Activated CD4-positive, alpha-beta memory T cell treated with anti-CD3 and anti-CD28 coated beads, Interleukin-2, amount 10 ng/mL, durations not matched to agents 7 days and 5 days (primary cell): ENCODE measurements around the gene YBX2. TPM values are rescaled to one million over a fixed set of nuclear protein-coding genes. Genes with fewer than 3 reads are reported as not detected.

Experiments
- CTCF ChIA-PET: fragments of 350-600 bp; sonication (Branson Sonifier 250); formaldehyde crosslinking; loops from one replicate; lab custom pipeline; 2021; ENCODE audit warnings: antibody characterized with exemption, inconsistent platforms; lab: Charles Lee
- POLR2A ChIA-PET: fragments of 350-600 bp; sonication (Branson Sonifier 250); formaldehyde crosslinking; loops from one replicate; lab custom pipeline; 2021; ENCODE audit warnings: antibody characterized with exemption; lab: Charles Lee
- DNase-seq: peaks from one replicate; pipeline ENCODE4 v3.0.0-alpha.2; 2020
- H3K27ac Mint-ChIP-seq: one replicate; pipeline ENCODE4 v1.8.0; 2021; ENCODE audit warnings: mild to moderate bottlenecking, mixed read lengths
- H3K27me3 Mint-ChIP-seq: one replicate; pipeline ENCODE4 v1.8.0; 2021; ENCODE audit warnings: mixed read lengths
- H3K36me3 Mint-ChIP-seq: one replicate; pipeline ENCODE4 v1.8.0; 2021; ENCODE audit warnings: low read depth, mixed read lengths
- H3K4me1 Mint-ChIP-seq: one replicate; pipeline ENCODE4 v1.8.0; 2021; ENCODE audit warnings: mixed read lengths
- H3K4me3 Mint-ChIP-seq: one replicate; pipeline ENCODE4 v1.8.0; 2021; ENCODE audit warnings: mild to moderate bottlenecking, mixed read lengths
- H3K9me3 Mint-ChIP-seq: one replicate; pipeline ENCODE4 v1.8.0; 2021; ENCODE audit warnings: mixed read lengths
- total RNA-seq, 2 experiments: library from RNA; stranded (reverse); gene quantifications; one replicate each; pipeline ENCODE4 v1.2.3, GENCODE V29; 2021

The YBX2 gene
- total RNA-seq, 2 experiments from 2014 or later = 1.5 to 1.6 TPM

- Mint-ChIP-seq H3K27ac (peak overlapping the region; percentile 45), H3K9me3 (no peaks in the 10 kb centered on the region), H3K36me3 (peaks cover 64% of the 10 kb centered on the region), H3K4me1 (peaks cover 73% of the 10 kb centered on the region), H3K4me3 (no peak overlapping the region), H3K27me3 (no peaks in the 10 kb centered on the region)
- ChIA-PET POLR2A (interaction anchor here (4.7 to 11.2 kb wide), 2 partner anchors 19 to 24 kb away, joined by 27 to 109 read pairs; partner anchors contain the start of genes ACAP1 and NEURL4), CTCF (no interaction called here)
- DNase-seq = no peak
Measured at GRCh38 chr17:7311110-7311705, 16.8 kb upstream of the YBX2 start.

- no peak for DNase-seq
- peaks cover 62% of the 10 kb centered on the region for H3K36me3 Mint-ChIP-seq
- CTCF ChIA-PET = no interaction called here
- no peaks in the 10 kb centered on the region for H3K9me3 Mint-ChIP-seq
- H3K4me1 Mint-ChIP-seq = peaks cover 65% of the 10 kb centered on the region
- POLR2A ChIA-PET = interaction anchor here (0.6 to 11.2 kb wide), 11 partner anchors 11 to 378 kb away, joined by 3 to 109 read pairs (median 4); partner anchors contain the start of genes ACAP1, CTDNEP1, GABARAP and NEURL4
- no peaks in the 10 kb centered on the region for H3K27me3 Mint-ChIP-seq
- peak overlapping the region; percentile 82 for H3K4me3 Mint-ChIP-seq
- peak overlapping the region; percentile 94 for H3K27ac Mint-ChIP-seq
Measured at GRCh38 chr17:7309628-7310027, 15.2 kb upstream of the YBX2 start.

- Mint-ChIP-seq H3K9me3 (no peaks in the 10 kb centered on the region), H3K4me3 (peak overlapping the region; percentile 82), H3K36me3 (peaks cover 54% of the 10 kb centered on the region), H3K4me1 (peaks cover 57% of the 10 kb centered on the region), H3K27me3 (no peaks in the 10 kb centered on the region), H3K27ac (peak overlapping the region; percentile 94)
- DNase-seq = peak; percentile 84
- POLR2A ChIA-PET = interaction anchor here (0.6 to 11.2 kb wide), 18 partner anchors 9 to 378 kb away, joined by 3 to 109 read pairs (median 4); partner anchors contain the start of genes ACAP1, CTDNEP1, GABARAP and MPDU1
- CTCF ChIA-PET = no interaction called here
Measured at GRCh38 chr17:7308625-7309433, 14.4 kb upstream of the YBX2 start.

GRCh38 chr17:7307686-7308624, 13.5 kb upstream of the YBX2 start:
- peak; percentile 62 for DNase-seq
- peak overlapping the region; percentile 100 for H3K27ac Mint-ChIP-seq
- POLR2A ChIA-PET = interaction anchor here (0.8 to 11.2 kb wide), 16 partner anchors 9 to 379 kb away, joined by 3 to 109 read pairs (median 4); partner anchors contain the start of genes ACAP1, CTDNEP1, GABARAP and MPDU1
- no peaks in the 10 kb centered on the region for H3K9me3 Mint-ChIP-seq
- H3K4me3 Mint-ChIP-seq = peak overlapping the region; percentile 90
- H3K4me1 Mint-ChIP-seq = peaks cover 49% of the 10 kb centered on the region
- H3K36me3 Mint-ChIP-seq = peaks cover 46% of the 10 kb centered on the region
- H3K27me3 Mint-ChIP-seq = no peaks in the 10 kb centered on the region
- CTCF ChIA-PET = no interaction called here

GRCh38 chr17:7306911-7307685, 12.7 kb upstream of the YBX2 start, which contains the start of gene EIF5A:
TSS of gene EIF5A (plus strand) at chr17:7307628. CDS start at chr17:7309636, 2,008 bp downstream.
- H3K27ac Mint-ChIP-seq = peak within 1 kb of the TSS; percentile 100
- H3K36me3 Mint-ChIP-seq = peaks cover 38% of the 10 kb centered on the region
- H3K4me1 Mint-ChIP-seq = peaks cover 40% of the 10 kb centered on the region
- ChIA-PET POLR2A (interaction anchor here (1.4 to 1.7 kb wide), 2 partner anchors 8 to 10 kb away, joined by 4 read pairs; partner anchors contain the start of gene GPS2), CTCF (no interaction called here)
- peak; percentile 100 for DNase-seq
- H3K9me3 Mint-ChIP-seq = no peaks in the 10 kb centered on the region
- H3K4me3 Mint-ChIP-seq = peak within 1 kb of the TSS; percentile 90
- H3K27me3 Mint-ChIP-seq = no peaks in the 10 kb centered on the region

- Mint-ChIP-seq H3K9me3 (no peaks in the 10 kb centered on the region), H3K4me1 (peaks cover 13% of the 10 kb centered on the region), H3K27me3 (peaks cover 10% of the 10 kb centered on the region), H3K4me3 (no peak overlapping the region), H3K36me3 (peaks cover 11% of the 10 kb centered on the region), H3K27ac (no peak overlapping the region)
- no peak for DNase-seq
- ChIA-PET CTCF (interaction anchor here (1.1 kb wide), 1 partner anchor 83 kb away, joined by 3 read pairs; no protein-coding TSS in a partner anchor), POLR2A (no interaction called here)
Measured at GRCh38 chr17:7304179-7304578, 9.7 kb upstream of the YBX2 start.

- Mint-ChIP-seq H3K9me3 (no peaks in the 10 kb centered on the region), H3K27me3 (peaks cover 40% of the 10 kb centered on the region), H3K4me3 (no peak overlapping the region), H3K27ac (no peak overlapping the region), H3K36me3 (no peaks in the 10 kb centered on the region), H3K4me1 (peaks cover 29% of the 10 kb centered on the region)
- DNase-seq = peak; percentile 71
- ChIA-PET POLR2A (interaction anchor here (0.7 to 1.8 kb wide), 5 partner anchors 40 to 78 kb away, joined by 3 to 10 read pairs (median 3); partner anchors contain the start of genes ACADVL, ACAP1 and DLG4), CTCF (interaction anchor here (0.6 to 2.8 kb wide), 30 partner anchors 8 to 453 kb away, joined by 3 to 61 read pairs (median 4); partner anchors contain the start of genes ACADVL, ACAP1, CTDNEP1 and DLG4)
Measured at GRCh38 chr17:7296189-7296861, 1.9 kb upstream of the YBX2 start.

GRCh38 chr17:7295230-7296180, 1.1 kb upstream of the YBX2 start:
- Mint-ChIP-seq H3K4me3 (peak overlapping the region; percentile 69), H3K9me3 (no peaks in the 10 kb centered on the region), H3K4me1 (peaks cover 29% of the 10 kb centered on the region), H3K27me3 (peaks cover 40% of the 10 kb centered on the region), H3K27ac (peak overlapping the region; percentile 40), H3K36me3 (no peaks in the 10 kb centered on the region)
- ChIA-PET CTCF (interaction anchor here (0.6 to 2.8 kb wide), 21 partner anchors 10 to 453 kb away, joined by 3 to 61 read pairs (median 5); partner anchors contain the start of genes ACADVL, ACAP1, DLG4 and GABARAP), POLR2A (interaction anchor here (0.9 to 1.8 kb wide), 4 partner anchors 41 to 77 kb away, joined by 3 to 10 read pairs (median 6); partner anchors contain the start of genes ACADVL, ACAP1 and DLG4)
- DNase-seq = no peak

GRCh38 chr17:7293816-7294613, 424 bp downstream of the YBX2 start:
- no peak for DNase-seq
- Mint-ChIP-seq H3K4me3 (peak overlapping the region; percentile 69), H3K36me3 (no peaks in the 10 kb centered on the region), H3K4me1 (peaks cover 29% of the 10 kb centered on the region), H3K27me3 (peaks cover 37% of the 10 kb centered on the region), H3K9me3 (no peaks in the 10 kb centered on the region), H3K27ac (no peak overlapping the region)
- ChIA-PET CTCF (interaction anchor here (1.0 kb wide), 1 partner anchor 73 kb away, joined by 4 read pairs; no protein-coding TSS in a partner anchor), POLR2A (interaction anchor here (1.9 kb wide), 1 partner anchor 143 kb away, joined by 4 read pairs; no protein-coding TSS in a partner anchor)
